Muscle of leg (tissue), 11 donors: ENCODE data around the gene PCGF2. TPM values are rescaled to one million over a fixed set of nuclear protein-coding genes. Genes with fewer than 3 reads are reported as not detected.
"Not testable (repeated sequence)": the region's sequence is repeated elsewhere in the genome, so short reads cannot be mapped to it uniquely, and the experiment has no call there.

Experiments used
- DNase-seq: peaks from one replicate; pipeline ENCODE4 v3.0.0; 2013
- H3K27ac ChIP-seq: one replicate; pipeline ENCODE4 v1.5.1; 2013; ENCODE audit warnings: mild to moderate bottlenecking, low read length, control low read depth
- H3K27me3 ChIP-seq: one replicate; pipeline ENCODE4 v1.6.1; 2013; ENCODE audit warnings: low read length; ENCODE audit not compliant: control insufficient read depth, insufficient read depth
- H3K36me3 ChIP-seq: one replicate; pipeline ENCODE4 v1.6.1; 2013; ENCODE audit warnings: low read length; ENCODE audit not compliant: control insufficient read depth, insufficient read depth
- H3K4me1 ChIP-seq: one replicate; pipeline ENCODE4 v1.6.1; 2013; ENCODE audit warnings: low read length; ENCODE audit not compliant: control insufficient read depth, insufficient read depth
- H3K4me3 ChIP-seq: one replicate; pipeline ENCODE4 v1.5.1; 2013; ENCODE audit warnings: low read length, control low read depth
- H3K9me3 ChIP-seq: replicated peaks from 2 replicates; pipeline ENCODE4 v1.6.1; 2013; ENCODE audit warnings: low read depth, low read length; ENCODE audit not compliant: control insufficient read depth
- WGBS: methylation state at CpG from one replicate; pipeline ENCODE4 v1.1.5; 2013; ENCODE audit warnings: missing lambda C conversion rate; ENCODE audit not compliant: insufficient coverage; 5-methylcytosine and 5-hydroxymethylcytosine counted together
- polyA plus RNA-seq, 8 donors: library from polyadenylated mRNA; unstranded; fragments of 120-200 nt; gene quantifications; one replicate each; pipeline versions ENCODE4 v1.2.1 to v1.2.3, GENCODE V29; 2013; ENCODE audit warnings: inconsistent platforms in 1 of 8, low replicate concordance in 1 of 8; ENCODE audit not compliant: insufficient read length in 8 of 8, insufficient read depth in 1 of 8
- total RNA-seq: library from RNA; stranded (reverse); fragments of 120-200 nt; gene quantifications from one replicate; pipeline ENCODE4 v1.2.4, GENCODE V29; 2013

Gene PCGF2
- total and polyA plus RNA-seq, 9 donors = 15.2 to 56.5 (median 42.3) TPM

DNA sequence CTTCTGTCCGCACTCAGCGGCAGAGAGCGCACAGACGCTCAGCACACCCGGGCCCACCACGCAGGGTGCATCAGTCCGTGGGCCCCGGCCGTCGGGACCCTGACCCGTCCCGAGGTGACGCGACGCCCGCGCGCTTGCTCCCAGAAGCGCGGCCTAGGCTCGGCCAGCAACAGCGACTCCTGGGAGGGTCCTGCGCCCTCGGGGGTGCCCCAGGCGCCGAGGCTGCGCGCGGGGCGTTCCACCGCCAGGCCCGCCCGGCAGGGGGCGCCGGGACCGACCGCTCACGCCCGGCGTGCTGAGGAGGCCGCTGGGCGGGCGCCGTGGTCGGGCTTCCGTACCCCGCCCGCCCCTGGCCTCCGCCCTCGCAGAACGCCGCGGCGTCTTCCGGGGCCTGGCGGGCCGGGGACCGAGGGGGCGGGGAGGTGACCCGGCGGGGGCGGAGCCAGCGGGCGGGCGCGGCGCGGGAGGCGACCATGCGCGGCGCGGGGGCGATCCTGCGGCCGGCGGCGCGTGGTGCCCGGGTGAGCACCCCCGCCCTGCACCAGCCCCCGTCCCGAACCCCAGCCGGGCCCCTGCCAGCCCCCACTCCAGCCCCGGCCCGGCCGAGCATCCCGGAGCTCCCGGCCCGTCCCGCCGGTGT is 18.1 kb downstream of the PCGF2 start, which contains the start of gene CISD3:
TSS of gene CISD3 (plus strand) at position 456 of the 640 bp plus-strand sequence. CDS start at position 474, 18 bp downstream.
- Histone ChIP-seq H3K36me3 (peaks cover 45% of the 10 kb centered on the region), H3K4me1 (peaks cover 34% of the 10 kb centered on the region), H3K27ac (peak within 1 kb of the TSS; percentile 87), H3K27me3 (no peaks in the 10 kb centered on the region), H3K4me3 (peak within 1 kb of the TSS; percentile 60), H3K9me3 (no peaks in the 10 kb centered on the region)
- under 1% methylated on average over 90 of the region's 92 CpGs for WGBS
- DNase-seq = peak; percentile 94

DNA sequence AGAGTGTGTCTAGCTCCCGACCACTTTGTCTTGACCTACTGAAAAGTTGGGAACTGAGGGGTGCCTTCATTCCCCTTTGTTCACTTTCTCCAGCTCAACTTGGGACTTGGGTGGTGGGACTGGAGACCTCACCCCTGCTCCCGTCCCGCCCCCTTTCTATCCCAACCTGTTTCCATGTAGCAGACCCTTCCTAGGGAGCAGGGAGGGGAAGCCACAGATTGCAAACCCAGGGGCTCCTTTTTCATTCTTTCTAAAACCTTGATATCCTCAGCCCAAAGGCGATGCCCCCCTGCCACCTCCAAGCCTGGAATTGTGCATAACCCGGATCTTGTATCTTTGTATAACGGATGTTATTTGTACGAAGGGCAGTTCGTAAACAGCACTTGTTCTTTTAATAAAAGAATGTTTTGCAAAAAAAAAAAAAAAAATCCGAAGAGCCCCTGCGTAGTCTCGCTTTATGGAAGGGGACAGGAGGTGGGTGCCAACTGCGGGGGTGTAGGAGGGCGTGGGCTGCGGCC is 18.7 kb downstream of the PCGF2 start:
- Histone ChIP-seq H3K36me3 (peaks cover 43% of the 10 kb centered on the region), H3K27me3 (no peaks in the 10 kb centered on the region), H3K4me3 (peak overlapping the region; percentile 60), H3K9me3 (no peaks in the 10 kb centered on the region), H3K4me1 (peaks cover 38% of the 10 kb centered on the region), H3K27ac (peak overlapping the region; percentile 69)
- WGBS = 11% methylated on average over 6 of the region's 14 CpGs
- no peak for DNase-seq

DNA sequence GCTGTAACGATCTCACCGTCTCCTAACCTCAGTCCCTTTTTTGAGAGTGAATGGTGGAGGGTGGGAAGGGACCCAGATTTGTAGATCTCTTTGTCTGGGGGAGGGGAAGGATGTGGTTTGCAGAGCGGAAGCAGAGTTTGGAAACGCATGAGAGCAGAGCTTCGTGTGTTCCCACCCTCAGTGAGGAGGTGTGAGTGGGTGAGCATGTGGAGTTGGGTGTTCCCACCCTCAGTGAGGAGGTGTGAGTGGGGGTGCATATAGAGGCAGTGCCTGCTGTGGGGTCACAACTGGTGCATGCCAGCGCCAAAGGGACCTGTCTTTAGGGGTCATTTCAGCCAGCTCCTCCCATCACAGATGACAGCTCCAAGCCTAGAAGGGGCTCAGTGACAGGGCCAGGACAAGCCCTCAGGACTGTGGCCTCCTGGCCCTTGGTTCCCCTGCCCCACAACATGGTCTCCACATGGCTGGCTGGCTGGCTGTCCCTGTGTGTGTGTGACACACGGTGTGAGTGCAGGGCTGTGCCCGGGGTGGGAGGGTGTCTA is 19.8 kb downstream of the PCGF2 start:
- Histone ChIP-seq H3K4me1 (peaks cover 44% of the 10 kb centered on the region), H3K27ac (no peak overlapping the region)
- WGBS = 82% methylated on average over 3 of the region's 8 CpGs

DNA sequence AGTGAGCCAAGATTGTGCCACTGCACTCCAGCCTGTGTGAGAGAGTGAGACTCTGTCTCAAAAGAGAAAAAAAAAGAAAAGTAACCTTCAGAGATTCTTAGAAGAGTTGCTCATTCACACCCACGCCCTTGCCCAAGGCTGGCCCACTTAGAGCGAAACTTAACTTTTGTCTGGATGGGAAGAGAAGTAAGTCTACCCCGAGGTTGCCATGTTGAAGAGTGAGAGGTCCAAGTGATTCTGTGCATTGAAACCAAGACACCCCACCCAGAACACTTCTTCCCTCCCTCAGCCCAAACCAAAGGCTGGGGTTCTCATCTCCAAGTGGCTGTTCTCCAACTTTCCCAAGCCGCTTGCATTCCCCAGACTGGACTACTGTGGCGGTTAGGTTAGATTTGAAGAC is 20.4 kb downstream of the PCGF2 start:
- WGBS = no CpG with 5 or more reads among the region's 5 CpGs
- Histone ChIP-seq H3K27me3 (no peaks in the 10 kb centered on the region), H3K27ac (no peak overlapping the region), H3K36me3 (peaks cover 32% of the 10 kb centered on the region), H3K9me3 (no peaks in the 10 kb centered on the region), H3K4me1 (peaks cover 44% of the 10 kb centered on the region), H3K4me3 (no peak overlapping the region)
- no peak for DNase-seq

More for the DNA sequence above, 19.8 kb downstream of the PCGF2 start:
- no peak for DNase-seq
- H3K27me3 ChIP-seq = no peaks in the 10 kb centered on the region
- H3K9me3 ChIP-seq = no peaks in the 10 kb centered on the region
- peaks cover 34% of the 10 kb centered on the region for H3K36me3 ChIP-seq
- no peak overlapping the region for H3K4me3 ChIP-seq

DNA sequence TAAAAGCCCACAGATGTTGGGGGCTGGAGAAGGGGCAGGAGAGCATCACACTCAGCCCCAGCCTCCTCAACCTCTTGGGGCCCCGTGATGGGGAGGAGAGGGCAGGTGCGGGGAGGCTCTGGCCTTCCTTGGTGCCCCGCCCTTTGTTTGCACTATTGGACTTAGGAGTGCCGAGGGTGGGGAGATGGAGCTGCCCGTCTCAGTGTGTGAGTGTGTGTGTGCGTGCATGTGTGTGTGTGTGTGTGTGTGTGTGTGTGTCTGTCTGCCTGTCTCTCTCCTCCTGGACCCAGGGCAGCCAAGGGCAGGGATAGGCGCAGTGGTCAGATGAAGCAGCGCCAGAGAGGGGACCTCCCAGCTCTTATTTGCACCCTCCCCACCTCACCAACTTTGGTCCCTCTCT is 22.0 kb downstream of the PCGF2 start:
- no CpG with 5 or more reads among the region's 8 CpGs for WGBS
- not testable (repeated sequence) for H3K27me3 ChIP-seq, DNase-seq, H3K4me3 ChIP-seq, H3K27ac ChIP-seq, H3K9me3 ChIP-seq
- peaks cover 39% of the 10 kb centered on the region for H3K36me3 ChIP-seq
- peaks cover 46% of the 10 kb centered on the region for H3K4me1 ChIP-seq

DNA sequence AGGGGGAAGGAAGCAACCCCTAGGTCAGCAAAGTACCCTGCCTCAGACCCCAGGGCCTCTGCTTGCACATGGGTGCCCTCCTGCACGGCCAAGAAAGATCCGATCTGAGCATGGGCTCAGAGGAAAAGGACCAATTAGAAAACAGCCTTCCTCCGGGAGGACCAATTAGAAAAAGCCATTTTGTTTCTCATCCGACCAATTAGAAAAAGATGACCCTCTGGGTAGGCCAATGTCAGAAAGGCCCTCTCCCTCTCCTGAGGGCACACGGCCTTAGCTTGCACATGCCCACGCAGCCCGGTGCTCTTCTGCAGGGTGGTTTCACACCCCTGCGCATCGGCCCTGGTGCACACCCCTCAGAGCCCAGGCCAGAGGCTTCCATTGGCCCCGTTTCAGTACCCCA is 23.1 kb downstream of the PCGF2 start:
- Histone ChIP-seq H3K27ac (peak overlapping the region; percentile 85), H3K4me1 (peaks cover 38% of the 10 kb centered on the region), H3K9me3 (no peaks in the 10 kb centered on the region), H3K36me3 (peaks cover 46% of the 10 kb centered on the region), H3K4me3 (no peak overlapping the region), H3K27me3 (no peaks in the 10 kb centered on the region)
- no peak for DNase-seq
- 57% methylated on average over 8 of the region's 10 CpGs for WGBS

DNA sequence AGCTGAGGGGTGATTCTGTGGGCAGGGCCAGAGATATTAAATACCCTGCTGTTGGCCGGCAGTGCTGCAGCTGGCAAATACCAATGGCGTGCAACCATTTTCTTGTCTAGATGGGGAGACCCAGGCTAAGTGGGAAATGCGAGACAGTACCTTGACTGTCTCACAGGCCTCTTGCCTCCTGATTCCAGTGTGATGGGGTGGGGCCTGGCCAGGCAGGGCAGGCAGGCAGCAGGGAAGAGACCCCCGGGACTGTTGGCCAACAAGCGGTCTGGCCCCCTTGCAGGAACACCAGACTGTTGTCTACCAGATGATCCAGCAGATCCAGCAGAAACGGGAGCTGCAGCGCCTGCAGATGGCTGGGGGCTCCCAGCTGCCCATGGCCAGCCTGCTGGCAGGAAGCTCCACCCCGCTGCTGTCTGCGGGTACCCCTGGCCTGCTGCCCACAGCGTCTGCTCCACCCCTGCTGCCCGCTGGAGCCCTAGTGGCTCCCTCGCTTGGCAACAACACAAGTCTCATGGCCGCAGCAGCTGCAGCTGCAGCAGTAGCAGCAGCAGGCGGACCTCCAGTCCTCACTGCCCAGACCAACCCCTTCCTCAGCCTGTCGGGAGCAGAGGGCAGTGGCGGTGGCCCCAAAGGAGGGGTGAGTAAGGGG is 23.7 kb downstream of the PCGF2 start:
- WGBS = 61% methylated on average over 8 of the region's 16 CpGs
- no peak overlapping the region for H3K4me3 ChIP-seq
- H3K9me3 ChIP-seq = no peaks in the 10 kb centered on the region
- H3K4me1 ChIP-seq = peaks cover 35% of the 10 kb centered on the region
- H3K27ac ChIP-seq = peak overlapping the region; percentile 85
- H3K27me3 ChIP-seq = no peaks in the 10 kb centered on the region
- peak; percentile 85 for DNase-seq
- H3K36me3 ChIP-seq = peaks cover 51% of the 10 kb centered on the region

DNA sequence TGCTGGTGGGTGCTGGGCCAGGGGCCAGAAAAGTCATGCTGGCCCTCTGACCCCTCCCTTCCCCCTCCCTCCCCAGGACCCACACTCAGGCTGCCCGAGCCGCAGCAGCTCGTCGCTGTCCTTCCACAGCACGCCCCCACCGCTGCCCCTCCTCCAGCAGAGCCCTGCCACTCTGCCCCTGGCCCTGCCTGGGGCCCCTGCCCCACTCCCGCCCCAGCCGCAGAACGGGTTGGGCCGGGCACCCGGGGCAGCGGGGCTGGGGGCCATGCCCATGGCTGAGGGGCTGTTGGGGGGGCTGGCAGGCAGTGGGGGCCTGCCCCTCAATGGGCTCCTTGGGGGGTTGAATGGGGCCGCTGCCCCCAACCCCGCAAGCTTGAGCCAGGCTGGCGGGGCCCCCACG is 26.3 kb downstream of the PCGF2 start:
- H3K4me1 ChIP-seq = peaks cover 24% of the 10 kb centered on the region
- H3K36me3 ChIP-seq = peaks cover 63% of the 10 kb centered on the region
- no peaks in the 10 kb centered on the region for H3K27me3 ChIP-seq
- DNase-seq = no peak
- H3K4me3 ChIP-seq = no peak overlapping the region
- no peak overlapping the region for H3K27ac ChIP-seq
- H3K9me3 ChIP-seq = no peaks in the 10 kb centered on the region
- WGBS = 89% methylated on average over 6 of the region's 16 CpGs

DNA sequence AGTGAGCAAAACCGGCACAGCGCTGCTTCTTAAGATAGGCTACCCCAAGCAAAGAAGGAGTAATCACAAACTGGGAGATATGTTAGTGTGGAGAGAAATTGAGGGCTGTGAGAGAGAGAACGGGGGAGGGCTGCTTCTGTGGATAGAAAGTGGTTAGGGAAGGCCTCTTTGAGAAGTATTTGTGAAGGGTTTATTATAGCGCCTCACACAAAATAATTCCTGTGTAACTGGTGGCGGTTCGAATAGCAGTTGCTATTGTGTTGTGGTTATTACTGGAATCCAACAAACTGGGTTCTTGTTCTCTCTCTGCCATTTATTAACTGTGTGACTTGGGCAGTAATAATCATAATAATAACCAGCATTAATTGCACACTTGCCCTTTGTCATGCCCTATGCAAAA is 27.2 kb downstream of the PCGF2 start:
- Histone ChIP-seq H3K36me3 (peaks cover 70% of the 10 kb centered on the region), H3K9me3 (no peaks in the 10 kb centered on the region), H3K27ac (no peak overlapping the region), H3K4me1 (peaks cover 24% of the 10 kb centered on the region), H3K27me3 (no peaks in the 10 kb centered on the region), H3K4me3 (no peak overlapping the region)
- no peak for DNase-seq
- 86% methylated on average over 3 of the region's 6 CpGs for WGBS

DNA sequence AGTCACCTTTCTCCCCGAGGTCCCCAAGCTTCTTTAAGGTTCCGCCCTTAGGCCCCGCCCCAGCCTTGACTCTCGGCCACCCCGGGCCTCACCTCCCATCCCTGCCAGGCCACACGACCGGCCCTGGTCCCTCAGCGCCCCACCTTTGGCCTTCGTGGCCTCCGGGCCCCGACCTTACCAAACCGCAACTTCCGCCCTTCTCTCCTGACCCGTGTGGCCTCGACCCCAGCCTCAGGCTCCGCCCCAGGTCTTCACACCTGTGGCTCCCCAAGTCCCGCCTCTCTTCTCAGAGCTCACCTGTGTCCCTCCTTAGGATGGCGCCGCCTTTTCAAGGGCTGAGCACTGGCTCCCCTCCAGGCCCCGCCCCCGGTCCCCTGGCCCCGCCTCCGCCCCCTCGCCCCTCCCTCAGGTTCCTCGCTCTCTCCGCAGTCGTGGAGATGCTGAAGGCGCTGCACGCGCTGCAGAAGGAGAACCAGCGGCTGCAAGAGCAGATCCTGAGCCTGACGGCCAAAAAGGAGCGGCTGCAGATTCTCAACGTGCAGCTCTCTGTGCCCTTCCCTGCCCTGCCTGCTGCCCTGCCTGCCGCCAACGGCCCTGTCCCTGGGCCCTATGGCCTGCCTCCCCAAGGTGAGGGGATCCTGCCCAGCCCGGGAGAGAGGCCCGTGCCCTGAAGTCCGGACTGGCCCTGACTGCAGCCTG is 28.0 kb downstream of the PCGF2 start:
- peaks cover 78% of the 10 kb centered on the region for H3K36me3 ChIP-seq
- no peak for DNase-seq
- H3K27ac ChIP-seq = no peak overlapping the region
- 54% methylated on average over 29 of the region's 39 CpGs for WGBS
- H3K9me3 ChIP-seq = no peaks in the 10 kb centered on the region
- H3K4me1 ChIP-seq = peaks cover 19% of the 10 kb centered on the region
- H3K4me3 ChIP-seq = no peak overlapping the region
- no peaks in the 10 kb centered on the region for H3K27me3 ChIP-seq
